Mucosa of descending colon (tissue), 3 donors: Measurements from ENCODE around the gene PLEKHG1. TPM values are rescaled to one million over a fixed set of nuclear protein-coding genes. Genes with fewer than 3 reads are reported as not detected.

Experiments
- ATAC-seq: fragments of 200-7000 bp; cut with Tn5 transposase; one replicate; pipeline ENCODE4 v1.9.1; 2020; ENCODE audit warnings: mild to moderate bottlenecking, moderate library complexity
- DNase-seq, 3 donors: peaks; one replicate each; pipeline ENCODE4 v3.0.0-alpha.2; 2020
- H3K36me3 ChIP-seq: fragments of 200-600 bp; one replicate; pipeline ENCODE4 v1.8.0; 2021; ENCODE audit warnings: low read depth, mild to moderate bottlenecking
- H3K4me1 ChIP-seq: fragments of 200-600 bp; one replicate; pipeline ENCODE4 v1.8.0; 2021; ENCODE audit warnings: low read depth, mild to moderate bottlenecking
- H3K4me3 ChIP-seq: fragments of 200-600 bp; one replicate; pipeline ENCODE4 v1.8.0; 2021; ENCODE audit warnings: mild to moderate bottlenecking
- H3K9me3 ChIP-seq: fragments of 200-600 bp; one replicate; pipeline ENCODE4 v1.8.0; 2021; ENCODE audit warnings: mild to moderate bottlenecking
- CTCF ChIP-seq: fragments of 200-600 bp; IDR thresholded peaks from one replicate; pipeline ENCODE4 v1.8.0; 2022; ENCODE audit warnings: antibody characterized with exemption, mild to moderate bottlenecking
- intact Hi-C, 2 donors: fragments of 100-400 bp; cut with DNase I in 1 of 2; cut with micrococcal nuclease in 1 of 2; formaldehyde crosslinking; loops; one replicate each; pipeline versions ENCODE4 v1.11.0 to v1.11.1; 2022; cut with DNase I, micrococcal nuclease
- total RNA-seq, 3 donors: library from RNA; stranded (reverse); fragmentation: NEBNext Ultra II Directional in 2 of 3; extraction: Animal tissue kit (Norgen Biotek cat#: 25700) in 2 of 3; gene quantifications; one replicate each; pipeline versions ENCODE4 v1.2.1 to v1.2.4, GENCODE V29; 2021 to 2023
- donor health status: DM: no; HTN: no; CAD: no; lungs with moderate emphysema.
- donor health status: DM: no; HTN: no; CAD: no.
- donor health status: DM: no; HTN: yes; CAD: no.

Gene PLEKHG1
- total RNA-seq, 3 donors from 2014 or later = 24.1 to 49.2 (median 29.1) TPM

GRCh38 chr6:150565945-150566344 lies 33.7 kb upstream of the PLEKHG1 start:
- ATAC-seq (no peak), DNase-seq (no peak)
- Histone ChIP-seq H3K9me3 (no peaks in the 10 kb centered on the region), H3K36me3 (no peaks in the 10 kb centered on the region), H3K4me3 (no peak overlapping the region), H3K4me1 (peaks cover 9% of the 10 kb centered on the region)
- intact Hi-C loops = no loop called here
- TF ChIP-seq CTCF = no peak

DNA sequence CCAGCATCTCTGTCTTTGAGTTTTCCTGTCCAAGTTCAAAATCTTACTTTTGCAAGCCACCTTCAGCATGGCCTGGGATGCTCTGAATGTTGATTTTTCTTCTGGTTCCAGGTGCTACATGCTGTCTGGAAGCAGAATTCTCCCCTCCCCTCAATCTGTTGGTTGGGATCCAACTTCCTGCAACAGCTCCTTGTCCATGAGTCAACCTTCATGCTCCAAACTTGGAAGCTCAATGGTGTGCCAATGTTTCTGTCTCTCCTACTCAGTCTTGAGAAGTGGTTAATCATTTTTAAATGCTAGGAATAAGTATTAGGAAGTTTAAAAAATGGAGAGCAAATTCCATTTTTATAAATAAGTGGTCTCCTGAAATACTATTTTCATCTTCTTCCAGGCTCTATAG lies 33.2 kb upstream of the PLEKHG1 start:
- intact Hi-C loops = no loop called here
- no peak overlapping the region for H3K4me3 ChIP-seq
- peak; percentile 66 for ATAC-seq

GRCh38 chr6:150567380-150567779 lies 32.3 kb upstream of the PLEKHG1 start:
- Histone ChIP-seq H3K9me3 (no peaks in the 10 kb centered on the region), H3K4me3 (no peak overlapping the region), H3K36me3 (no peaks in the 10 kb centered on the region), H3K4me1 (peaks cover 9% of the 10 kb centered on the region)
- no peak for TF ChIP-seq CTCF
- intact Hi-C loops = no loop called here
- DNase-seq = peak in 1 of 3 donors; percentile 52
- ATAC-seq = peak; percentile 67

More for the DNA sequence above, 33.2 kb upstream of the PLEKHG1 start:
- no peak for TF ChIP-seq CTCF
- H3K36me3 ChIP-seq = no peaks in the 10 kb centered on the region
- H3K9me3 ChIP-seq = no peaks in the 10 kb centered on the region
- H3K4me1 ChIP-seq = peaks cover 9% of the 10 kb centered on the region
- DNase-seq = no peak

GRCh38 chr6:150567823-150568383 lies 31.8 kb upstream of the PLEKHG1 start:
- Histone ChIP-seq H3K9me3 (no peaks in the 10 kb centered on the region), H3K4me3 (no peak overlapping the region), H3K4me1 (peaks cover 9% of the 10 kb centered on the region), H3K36me3 (no peaks in the 10 kb centered on the region)
- DNase-seq = no peak
- intact Hi-C loops = no loop called here
- no peak for TF ChIP-seq CTCF
- peak; percentile 55 for ATAC-seq

DNA sequence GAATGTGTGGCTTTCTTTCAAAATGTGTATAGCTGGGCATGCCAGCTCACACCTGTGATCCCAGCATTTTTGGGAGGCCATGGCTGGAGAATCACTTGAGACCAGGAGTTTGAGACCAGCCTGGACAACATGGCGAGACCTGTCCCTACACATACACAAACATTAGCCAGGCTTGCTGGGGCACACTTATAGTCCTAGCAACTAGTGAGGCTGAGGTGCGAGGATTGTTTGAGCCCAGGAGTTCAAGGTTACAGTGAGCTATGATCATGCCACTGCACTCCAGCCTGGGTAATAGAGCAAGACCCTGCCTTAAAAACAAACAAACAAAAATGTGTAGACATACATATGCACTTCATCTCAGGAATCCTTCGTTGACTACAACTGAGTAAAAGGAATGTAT lies 31.1 kb upstream of the PLEKHG1 start:
- ATAC-seq = peak; percentile 24
- no peak for DNase-seq

More for the DNA sequence above, 31.1 kb upstream of the PLEKHG1 start:
- peaks cover 9% of the 10 kb centered on the region for H3K4me1 ChIP-seq
- TF ChIP-seq CTCF = no peak
- H3K4me3 ChIP-seq = no peak overlapping the region
- intact Hi-C loops = no loop called here
- no peaks in the 10 kb centered on the region for H3K9me3 ChIP-seq
- H3K36me3 ChIP-seq = no peaks in the 10 kb centered on the region
